Measurements from ENCODE around the gene SLC16A8.

SLC16A8 gene

GRCh38 chr22:38028344-38029130, 55.4 kb downstream of the SLC16A8 start:
- DNase-seq (ENCODE audit: low read depth), result no peak

Data from activated gamma-delta T cell treated with anti-CD3 and anti-CD28 coated beads, Interleukin-2, amount 50 U/mL, for 16 hours (primary cell).